Right lobe of liver (tissue), 4 donors: ENCODE results near the gene UQCRC2.

Experiments used
- CTCF ChIP-seq, 4 donors: fragments of 200-600 bp in 3 of 4; fragments of 450-650 bp in 1 of 4; IDR thresholded peaks; one replicate each; pipeline versions ENCODE4 v1.5.1 to v1.8.0; 2016 to 2022; ENCODE audit warnings: antibody characterized with exemption in 4 of 4, mild to moderate bottlenecking in 2 of 4
- POLR2A ChIP-seq: fragments of 450-650 bp; IDR thresholded peaks from one replicate; pipeline ENCODE4 v1.6.1; 2017; ENCODE audit warnings: antibody characterized with exemption, mild to moderate bottlenecking
- donor health status: DM: no; HTN: no; CAD: no.
- donor health status: DM: no; HTN: no; CAD: no.
- donor health status: DM: no; HTN: yes; CAD: no.

DNA sequence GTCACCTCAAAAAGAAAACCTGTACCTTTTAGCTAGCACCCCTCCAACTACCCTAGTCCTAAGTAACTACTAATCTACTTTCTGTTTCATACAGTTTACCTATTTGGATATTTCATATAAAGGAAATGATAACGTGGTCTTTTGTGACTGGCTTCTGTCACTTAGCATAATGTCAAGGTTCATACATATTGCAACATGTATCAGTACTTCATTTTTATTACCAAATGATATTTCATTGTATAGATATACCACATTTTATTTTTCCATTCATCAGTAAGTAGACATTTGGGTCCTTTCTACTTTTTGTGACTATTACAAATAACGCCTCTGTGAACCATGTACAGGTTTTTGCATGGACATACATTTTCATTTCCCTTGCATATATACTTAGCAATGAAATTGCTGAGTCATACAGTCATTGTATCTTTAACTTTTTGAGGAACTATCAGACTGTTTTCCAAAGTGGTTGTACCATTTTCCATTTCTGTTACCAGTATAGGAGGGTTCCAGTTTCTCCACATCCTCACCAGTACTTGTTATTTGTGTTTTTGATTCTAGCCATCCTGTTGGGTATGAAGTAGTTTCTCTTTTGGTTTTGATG lies 78.4 kb downstream of the UQCRC2 start:
- TF ChIP-seq CTCF (IDR thresholded peaks at IDR 0.05): no peak
- no peak for TF ChIP-seq POLR2A
